H1 (cell line): ENCODE data around the gene LRCH1.

Experiments used
- CBX8 ChIP-seq: fragments of 300-800, 300-1000 bp; sonication (generic); IDR thresholded peaks from 2 replicates; pipeline ENCODE4 v1.7.1; 2016; ENCODE audit warnings: low read depth, low read length, borderline replicate concordance
- CHD1 ChIP-seq: IDR thresholded peaks from 2 replicates; pipeline ENCODE4 v1.6.1; 2012; ENCODE audit warnings: low read depth, low read length, improper control_type of control experiment
- EP300 ChIP-seq, 2 experiments: IDR thresholded peaks; 1 replicate in 1 of 2; 2 replicates in 1 of 2; pipeline ENCODE4 v1.6.1; 2011 to 2012; ENCODE audit warnings: low read depth in 2 of 2, low read length in 2 of 2, mild to moderate bottlenecking in 2 of 2, borderline replicate concordance in 1 of 2, inconsistent platforms in 1 of 2, moderate library complexity in 1 of 2
- EZH2 ChIP-seq: fragments of 200-600 bp; sonication (generic); IDR thresholded peaks from 2 replicates; pipeline ENCODE4 v1.7.1; 2012; ENCODE audit warnings: low read depth, mild to moderate bottlenecking, moderate library complexity, low read length, inconsistent platforms; ENCODE audit not compliant: severe bottlenecking
- HDAC6 ChIP-seq: IDR thresholded peaks from one replicate; pipeline ENCODE4 v1.7.1; 2012; ENCODE audit warnings: low read depth, mild to moderate bottlenecking, inconsistent platforms, low read length, moderate library complexity
- PHF8 ChIP-seq: fragments of 200-600 bp; sonication (generic); conservative IDR thresholded peaks from 2 replicates; pipeline ENCODE4 v1.7.1; 2012; ENCODE audit warnings: low read depth, mild to moderate bottlenecking, inconsistent platforms, low read length, moderate library complexity
- POLR2A ChIP-seq, 2 experiments: IDR thresholded peaks; 1 replicate in 1 of 2; 2 replicates in 1 of 2; pipeline ENCODE4 v1.6.1; 2011; ENCODE audit warnings: low read depth in 2 of 2, low read length in 2 of 2, mild to moderate bottlenecking in 2 of 2; ENCODE audit errors: control extremely low read depth in 1 of 2
- RAD21 ChIP-seq, 2 experiments: IDR thresholded peaks in 1 of 2; conservative IDR thresholded peaks in 1 of 2; 2 replicates each; pipeline ENCODE4 v1.6.1; 2011; ENCODE audit warnings: low read depth in 2 of 2, low read length in 2 of 2, improper control_type of control experiment in 1 of 2, inconsistent platforms in 1 of 2, mild to moderate bottlenecking in 1 of 2, moderate library complexity in 1 of 2
- RXRA ChIP-seq: IDR thresholded peaks from 2 replicates; pipeline ENCODE4 v1.6.1; 2011; ENCODE audit warnings: low read depth, mild to moderate bottlenecking, low read length, moderate library complexity; ENCODE audit not compliant: insufficient read depth
- SP1 ChIP-seq: IDR thresholded peaks from 2 replicates; pipeline ENCODE4 v1.6.1; 2011; ENCODE audit warnings: low read depth, low read length
- SP2 ChIP-seq: IDR thresholded peaks from 2 replicates; pipeline ENCODE4 v1.6.1; 2012; ENCODE audit warnings: mild to moderate bottlenecking, low read length, inconsistent platforms
- TCF12 ChIP-seq: IDR thresholded peaks from 2 replicates; pipeline ENCODE4 v1.6.1; 2011; ENCODE audit warnings: low read depth, mild to moderate bottlenecking, low read length
- TF ChIP-seq, protein P1 (sequence below), 3 experiments: IDR thresholded peaks; 1 replicate in 2 of 3; 2 replicates in 1 of 3; pipeline versions ENCODE4 v1.5.1 to v1.6.1; 2011; ENCODE audit warnings: low read length in 3 of 3, mild to moderate bottlenecking in 3 of 3, inconsistent platforms in 2 of 3, low read depth in 1 of 3, moderate library complexity in 1 of 3; ENCODE audit not compliant: insufficient read depth in 1 of 3; ENCODE audit errors: control extremely low read depth in 1 of 3
- TF ChIP-seq, protein P2 (sequence below): IDR thresholded peaks from 2 replicates; pipeline ENCODE4 v1.6.1; 2011; ENCODE audit warnings: low read depth, mild to moderate bottlenecking, low read length; ENCODE audit not compliant: insufficient read depth

DNA sequence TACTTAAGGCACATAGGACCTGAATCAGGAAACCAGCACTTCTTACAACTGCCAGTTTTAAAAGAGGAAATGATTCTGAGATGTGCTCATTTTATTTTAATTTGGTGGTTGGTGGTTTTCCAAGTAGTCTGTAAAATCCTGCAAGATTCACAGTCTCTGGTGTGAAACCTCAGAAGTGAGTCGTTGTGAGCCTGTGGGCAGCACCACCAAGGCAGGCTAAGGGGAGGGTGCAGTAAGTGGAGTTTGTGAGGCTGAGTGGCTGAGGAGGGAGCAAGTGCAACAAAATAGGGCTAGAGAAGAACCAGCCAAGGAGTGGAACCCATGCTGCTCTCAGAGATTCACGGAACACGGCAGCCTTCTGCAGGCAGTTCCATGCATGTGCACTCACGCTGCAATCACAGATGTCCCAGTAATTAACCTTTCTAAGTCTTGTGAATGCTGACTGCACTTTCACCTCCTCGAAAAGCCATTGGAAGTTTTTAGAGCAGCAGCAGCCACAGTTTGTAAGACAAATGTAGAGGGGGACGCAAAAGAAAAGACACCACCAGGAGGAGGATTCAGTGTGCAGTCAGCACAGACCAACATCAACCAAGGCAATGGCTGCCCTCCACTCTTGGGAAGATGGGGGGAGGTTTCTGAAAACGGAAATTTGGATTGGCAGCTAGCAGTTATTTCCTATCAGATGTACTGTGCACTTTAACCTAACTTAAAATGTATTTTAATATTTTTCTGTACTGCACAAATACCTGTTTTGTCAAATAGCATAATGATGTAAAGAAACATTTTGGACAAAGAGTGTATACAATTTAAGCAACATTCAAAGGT is 199.1 kb downstream of the LRCH1 start:
- TF ChIP-seq SP1 (no peak), RAD21 (IDR thresholded peaks at IDR 0.05 in 1 of 2, conservative IDR thresholded peaks at IDR 0.05 in 1 of 2; ENCODE audit: low read depth in 2 of 2, low read length in 2 of 2) (peak; percentile 10 to 17; a peak in 1 of 4 replicates), SP2 (no peak), EP300 (IDR thresholded peaks at IDR 0.05; ENCODE audit: borderline replicate concordance in 1 of 2, low read depth in 2 of 2, low read length in 2 of 2) (no peak), HDAC6 (no peak), CBX8 (no peak), CHD1 (no peak), POLR2A (IDR thresholded peaks at IDR 0.05; ENCODE audit: control extremely low read depth in 1 of 2, low read depth in 2 of 2, low read length in 2 of 2) (no peak), PHF8 (no peak), RXRA (no peak), EZH2 (no peak), TCF12 (no peak)
- TF ChIP-seq, protein P1, sequence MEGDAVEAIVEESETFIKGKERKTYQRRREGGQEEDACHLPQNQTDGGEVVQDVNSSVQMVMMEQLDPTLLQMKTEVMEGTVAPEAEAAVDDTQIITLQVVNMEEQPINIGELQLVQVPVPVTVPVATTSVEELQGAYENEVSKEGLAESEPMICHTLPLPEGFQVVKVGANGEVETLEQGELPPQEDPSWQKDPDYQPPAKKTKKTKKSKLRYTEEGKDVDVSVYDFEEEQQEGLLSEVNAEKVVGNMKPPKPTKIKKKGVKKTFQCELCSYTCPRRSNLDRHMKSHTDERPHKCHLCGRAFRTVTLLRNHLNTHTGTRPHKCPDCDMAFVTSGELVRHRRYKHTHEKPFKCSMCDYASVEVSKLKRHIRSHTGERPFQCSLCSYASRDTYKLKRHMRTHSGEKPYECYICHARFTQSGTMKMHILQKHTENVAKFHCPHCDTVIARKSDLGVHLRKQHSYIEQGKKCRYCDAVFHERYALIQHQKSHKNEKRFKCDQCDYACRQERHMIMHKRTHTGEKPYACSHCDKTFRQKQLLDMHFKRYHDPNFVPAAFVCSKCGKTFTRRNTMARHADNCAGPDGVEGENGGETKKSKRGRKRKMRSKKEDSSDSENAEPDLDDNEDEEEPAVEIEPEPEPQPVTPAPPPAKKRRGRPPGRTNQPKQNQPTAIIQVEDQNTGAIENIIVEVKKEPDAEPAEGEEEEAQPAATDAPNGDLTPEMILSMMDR (IDR thresholded peaks at IDR 0.05; ENCODE audit: control extremely low read depth in 1 of 3, insufficient read depth in 1 of 3, low read depth in 1 of 3, low read length in 3 of 3), result no peak
- TF ChIP-seq, protein P2, sequence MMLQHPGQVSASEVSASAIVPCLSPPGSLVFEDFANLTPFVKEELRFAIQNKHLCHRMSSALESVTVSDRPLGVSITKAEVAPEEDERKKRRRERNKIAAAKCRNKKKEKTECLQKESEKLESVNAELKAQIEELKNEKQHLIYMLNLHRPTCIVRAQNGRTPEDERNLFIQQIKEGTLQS, result no peak
